ENCODE results near the gene C6orf89. TPM values are rescaled to one million over a fixed set of nuclear protein-coding genes. Genes with fewer than 3 reads are reported as not detected.

C6orf89 gene
- total RNA-seq, 1 experiment from 2014 or later, result 22.6 TPM

GRCh38 chr6:36964908-36965307, 79.2 kb downstream of the C6orf89 start:
- ChIA-PET CTCF (no interaction called here), POLR2A (ENCODE audit: low non-redundant PET) (no interaction called here)
- intact Hi-C loops (cut with micrococcal nuclease; ENCODE audit: unreplicated experiment), result no loop called here
- Histone ChIP-seq H3K4me1 (ENCODE audit: insufficient read depth, low read length, poor library complexity, severe bottlenecking) (no peaks in the 10 kb centered on the region), H3K27ac (ENCODE audit: low read depth, low read length, poor library complexity, severe bottlenecking) (no peak overlapping the region), H3K9me3 (ENCODE audit: low read depth, low read length, poor library complexity, severe bottlenecking) (no peaks in the 10 kb centered on the region), H3K4me3 (ENCODE audit: low read depth, low read length, poor library complexity, severe bottlenecking) (no peak overlapping the region), H3K27me3 (replicated peaks; ENCODE audit: insufficient read depth, low read depth, low read length, poor library complexity) (no peaks in the 10 kb centered on the region), H3K36me3 (ENCODE audit: insufficient read depth, low read length, poor library complexity, severe bottlenecking) (peaks cover 30% of the 10 kb centered on the region)
- TF ChIP-seq EZH2 (IDR thresholded peaks at IDR 0.05; ENCODE audit: borderline replicate concordance, low read depth, low read length, poor library complexity, severe bottlenecking) (no peak), CTCF (conservative IDR thresholded peaks at IDR 0.05; ENCODE audit: low read depth, low read length) (no peak)
- no peak for DNase-seq (ENCODE audit: low spot score)
- BruUV-seq (replicated peaks), result no TSS peak

- POLR2A ChIA-PET (ENCODE audit: low non-redundant PET), result no interaction called here
Observed at GRCh38 chr6:36967301-36967700, 81.5 kb downstream of the C6orf89 start.

GRCh38 chr6:36967757-36968156, 82.0 kb downstream of the C6orf89 start:
- TF ChIP-seq EZH2 (IDR thresholded peaks at IDR 0.05; ENCODE audit: borderline replicate concordance, low read depth, low read length, poor library complexity, severe bottlenecking) (no peak), CTCF (conservative IDR thresholded peaks at IDR 0.05; ENCODE audit: low read depth, low read length) (no peak)
- Histone ChIP-seq H3K4me3 (ENCODE audit: low read depth, low read length, poor library complexity, severe bottlenecking) (no peak overlapping the region), H3K27ac (ENCODE audit: low read depth, low read length, poor library complexity, severe bottlenecking) (no peak overlapping the region), H3K9me3 (ENCODE audit: low read depth, low read length, poor library complexity, severe bottlenecking) (no peaks in the 10 kb centered on the region), H3K27me3 (replicated peaks; ENCODE audit: insufficient read depth, low read depth, low read length, poor library complexity) (no peaks in the 10 kb centered on the region), H3K36me3 (ENCODE audit: insufficient read depth, low read length, poor library complexity, severe bottlenecking) (peaks cover 58% of the 10 kb centered on the region), H3K4me1 (ENCODE audit: insufficient read depth, low read length, poor library complexity, severe bottlenecking) (no peaks in the 10 kb centered on the region)
- POLR2A ChIA-PET (ENCODE audit: low non-redundant PET), result no interaction called here
- DNase-seq (ENCODE audit: low spot score), result no peak
- CTCF ChIA-PET, result no interaction called here
- intact Hi-C loops (cut with micrococcal nuclease; ENCODE audit: unreplicated experiment), result no loop called here
- no TSS peak for BruUV-seq (replicated peaks)

More at GRCh38 chr6:36967301-36967700, 81.5 kb downstream of the C6orf89 start:
- no TSS peak for BruUV-seq (replicated peaks)
- Histone ChIP-seq H3K4me1 (ENCODE audit: insufficient read depth, low read length, poor library complexity, severe bottlenecking) (no peaks in the 10 kb centered on the region), H3K27me3 (replicated peaks; ENCODE audit: insufficient read depth, low read depth, low read length, poor library complexity) (no peaks in the 10 kb centered on the region), H3K36me3 (ENCODE audit: insufficient read depth, low read length, poor library complexity, severe bottlenecking) (peaks cover 54% of the 10 kb centered on the region), H3K4me3 (ENCODE audit: low read depth, low read length, poor library complexity, severe bottlenecking) (no peak overlapping the region), H3K27ac (ENCODE audit: low read depth, low read length, poor library complexity, severe bottlenecking) (no peak overlapping the region), H3K9me3 (ENCODE audit: low read depth, low read length, poor library complexity, severe bottlenecking) (no peaks in the 10 kb centered on the region)
- CTCF ChIA-PET, result no interaction called here
- no peak for DNase-seq (ENCODE audit: low spot score)
- intact Hi-C loops (cut with micrococcal nuclease; ENCODE audit: unreplicated experiment), result no loop called here
- TF ChIP-seq EZH2 (IDR thresholded peaks at IDR 0.05; ENCODE audit: borderline replicate concordance, low read depth, low read length, poor library complexity, severe bottlenecking) (no peak), CTCF (conservative IDR thresholded peaks at IDR 0.05; ENCODE audit: low read depth, low read length) (no peak)
